ENCODE data around the gene IFRD1. TPM values are rescaled to one million over a fixed set of nuclear protein-coding genes. Genes with fewer than 3 reads are reported as not detected.

Gene IFRD1
- total RNA-seq, 3 donors from 2014 or later (not counting 1 experiment from before 2014, with no cell fraction given): 244 to 278 (median 261) TPM

DNA sequence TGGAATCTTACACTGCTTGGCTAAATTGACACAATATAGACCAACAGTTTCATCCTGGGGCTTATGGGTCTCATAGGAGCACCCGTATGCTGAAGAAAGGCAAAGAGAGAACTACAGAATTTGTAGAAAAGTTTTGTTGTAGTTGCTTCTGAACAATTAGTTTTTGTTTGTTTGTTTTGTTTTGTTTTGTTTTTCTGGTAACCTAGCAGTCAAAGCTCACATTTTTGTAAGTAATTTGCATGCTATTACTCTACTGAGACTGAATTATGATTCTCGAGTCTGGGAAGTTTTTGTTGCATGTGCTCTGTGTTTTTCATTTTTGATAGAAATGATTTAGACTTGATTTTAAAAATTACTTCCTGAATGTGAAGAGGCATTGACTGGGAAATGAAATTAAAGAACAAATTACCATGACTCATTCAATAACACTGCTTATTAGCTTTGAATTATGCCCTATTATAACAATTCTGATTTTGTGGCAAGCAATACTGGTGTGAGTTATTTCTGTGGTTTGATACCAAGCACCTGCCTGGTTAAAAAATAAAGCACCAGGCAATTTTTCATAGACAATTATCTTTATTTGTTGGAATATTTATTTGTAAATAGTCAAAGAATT, 31.0 kb downstream of the IFRD1 start:
- H3K27me3 ChIP-seq (ENCODE audit: control insufficient read depth, insufficient read depth, low read length): no peaks in the 10 kb centered on the region
- intact Hi-C loops (cut with micrococcal nuclease): no loop called here
- Mint-ChIP-seq H3K4me3 (no peak overlapping the region), H3K36me3 (peaks cover 13% of the 10 kb centered on the region), H3K9me3 (no peaks in the 10 kb centered on the region), H3K27ac (no peak overlapping the region), H3K27me3 (ENCODE audit: low read depth in 2 of 2) (no peaks in the 10 kb centered on the region), H3K4me1 (no peaks in the 10 kb centered on the region)
- TF ChIP-seq, protein P1, sequence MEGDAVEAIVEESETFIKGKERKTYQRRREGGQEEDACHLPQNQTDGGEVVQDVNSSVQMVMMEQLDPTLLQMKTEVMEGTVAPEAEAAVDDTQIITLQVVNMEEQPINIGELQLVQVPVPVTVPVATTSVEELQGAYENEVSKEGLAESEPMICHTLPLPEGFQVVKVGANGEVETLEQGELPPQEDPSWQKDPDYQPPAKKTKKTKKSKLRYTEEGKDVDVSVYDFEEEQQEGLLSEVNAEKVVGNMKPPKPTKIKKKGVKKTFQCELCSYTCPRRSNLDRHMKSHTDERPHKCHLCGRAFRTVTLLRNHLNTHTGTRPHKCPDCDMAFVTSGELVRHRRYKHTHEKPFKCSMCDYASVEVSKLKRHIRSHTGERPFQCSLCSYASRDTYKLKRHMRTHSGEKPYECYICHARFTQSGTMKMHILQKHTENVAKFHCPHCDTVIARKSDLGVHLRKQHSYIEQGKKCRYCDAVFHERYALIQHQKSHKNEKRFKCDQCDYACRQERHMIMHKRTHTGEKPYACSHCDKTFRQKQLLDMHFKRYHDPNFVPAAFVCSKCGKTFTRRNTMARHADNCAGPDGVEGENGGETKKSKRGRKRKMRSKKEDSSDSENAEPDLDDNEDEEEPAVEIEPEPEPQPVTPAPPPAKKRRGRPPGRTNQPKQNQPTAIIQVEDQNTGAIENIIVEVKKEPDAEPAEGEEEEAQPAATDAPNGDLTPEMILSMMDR (IDR thresholded peaks at IDR 0.05): no peak
- no peak overlapping the region for H3K27ac ChIP-seq (ENCODE audit: low read length)
- H3K9me3 ChIP-seq (ENCODE audit: control insufficient read depth, insufficient read depth, low read length): no peaks in the 10 kb centered on the region
- no peak overlapping the region for H3K4me3 ChIP-seq (ENCODE audit: low read length)
- H3K4me1 ChIP-seq (ENCODE audit: control insufficient read depth, insufficient read depth, low read length): no peaks in the 10 kb centered on the region
- ATAC-seq (no peak), DNase-seq (no peak)
- peaks cover 4% of the 10 kb centered on the region for H3K36me3 ChIP-seq (ENCODE audit: control insufficient read depth, insufficient read depth, low read length)
- WGBS (ENCODE audit: insufficient coverage): 100% methylated on average over 2 of the region's 2 CpGs

DNA sequence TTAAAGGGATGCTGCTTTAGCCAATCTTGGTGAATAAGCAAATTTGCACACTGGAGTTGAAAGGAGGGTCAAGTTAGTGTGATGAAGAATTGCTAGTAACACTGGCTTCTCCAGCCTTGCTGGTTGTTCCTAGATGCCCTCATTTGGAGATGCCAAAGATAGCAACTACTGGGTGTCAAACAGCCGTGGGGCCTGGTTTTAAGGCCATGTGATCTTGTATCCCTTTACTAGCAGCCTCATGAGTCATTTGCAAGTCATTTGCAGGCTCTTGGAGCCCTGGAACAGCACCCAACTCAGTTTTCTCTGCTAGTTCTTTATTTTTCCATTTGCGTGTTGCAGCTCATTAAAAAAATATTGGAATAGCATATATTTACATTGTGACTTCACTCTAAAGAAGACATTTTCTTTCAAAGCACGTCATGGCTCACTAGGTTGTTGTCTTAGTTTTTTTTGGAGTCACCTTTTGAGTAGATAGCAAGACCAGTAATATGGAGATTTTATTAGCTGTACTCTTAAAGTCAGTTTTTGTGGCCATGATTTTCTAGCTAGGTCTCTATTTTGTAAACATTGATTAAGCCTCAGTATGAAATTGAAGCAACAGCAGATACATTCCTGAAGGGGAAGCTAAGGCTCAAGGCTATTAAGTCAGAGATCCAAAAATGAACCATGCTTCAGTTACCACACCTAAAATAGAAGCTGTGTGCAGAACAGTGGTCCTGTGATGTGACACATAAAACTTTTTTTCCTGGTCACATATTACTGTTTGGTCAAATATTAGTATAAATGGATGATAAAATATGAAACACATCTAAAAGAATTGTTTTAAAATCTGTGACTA, 31.8 kb downstream of the IFRD1 start:
- H3K36me3 Mint-ChIP-seq: peaks cover 13% of the 10 kb centered on the region
- H3K27ac Mint-ChIP-seq: no peak overlapping the region
- H3K4me1 Mint-ChIP-seq: no peaks in the 10 kb centered on the region
- TF ChIP-seq, protein P1 (IDR thresholded peaks at IDR 0.05): no peak
- ATAC-seq (no peak), DNase-seq (no peak)
- H3K4me1 ChIP-seq (ENCODE audit: control insufficient read depth, insufficient read depth, low read length): no peaks in the 10 kb centered on the region
- no peaks in the 10 kb centered on the region for H3K27me3 Mint-ChIP-seq (ENCODE audit: low read depth in 2 of 2)
- no peak overlapping the region for H3K4me3 Mint-ChIP-seq
- 71% methylated on average over 2 of the region's 3 CpGs for WGBS (ENCODE audit: insufficient coverage)
- no peaks in the 10 kb centered on the region for H3K9me3 ChIP-seq (ENCODE audit: control insufficient read depth, insufficient read depth, low read length)
- no peak overlapping the region for H3K4me3 ChIP-seq (ENCODE audit: low read length)
- no peak overlapping the region for H3K27ac ChIP-seq (ENCODE audit: low read length)
- H3K36me3 ChIP-seq (ENCODE audit: control insufficient read depth, insufficient read depth, low read length): peaks cover under 1% of the 10 kb centered on the region
- intact Hi-C loops (cut with micrococcal nuclease): no loop called here
- H3K9me3 Mint-ChIP-seq: no peaks in the 10 kb centered on the region
- no peaks in the 10 kb centered on the region for H3K27me3 ChIP-seq (ENCODE audit: control insufficient read depth, insufficient read depth, low read length)

DNA sequence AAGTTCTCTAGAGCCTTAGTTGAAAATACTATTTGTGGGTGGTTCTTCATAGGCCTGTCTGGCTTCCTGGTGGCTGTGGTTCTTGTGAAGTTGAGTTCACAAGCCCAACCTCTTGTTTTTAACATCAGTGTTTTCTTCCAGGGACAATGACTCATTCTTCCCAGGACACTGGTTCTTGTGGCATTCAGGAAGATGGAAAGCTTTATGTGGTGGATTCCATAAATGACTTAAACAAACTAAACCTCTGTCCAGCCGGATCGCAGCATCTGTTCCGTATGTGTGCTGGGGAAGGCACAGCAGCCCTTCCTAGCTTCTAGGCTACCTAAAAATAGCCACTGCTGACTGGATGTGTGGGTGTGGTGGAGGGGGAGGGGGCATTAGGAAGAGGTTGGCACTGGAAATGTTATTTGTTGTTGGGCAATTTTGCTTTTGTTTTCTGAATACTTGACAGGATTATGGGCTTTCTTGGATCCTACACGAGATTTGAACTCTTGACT, 34.5 kb downstream of the IFRD1 start:
- Mint-ChIP-seq H3K4me1 (no peaks in the 10 kb centered on the region), H3K27ac (no peak overlapping the region), H3K27me3 (ENCODE audit: low read depth in 2 of 2) (no peaks in the 10 kb centered on the region), H3K4me3 (no peak overlapping the region), H3K9me3 (no peaks in the 10 kb centered on the region), H3K36me3 (no peaks in the 10 kb centered on the region)
- Histone ChIP-seq H3K27me3 (ENCODE audit: control insufficient read depth, insufficient read depth, low read length) (no peaks in the 10 kb centered on the region), H3K27ac (ENCODE audit: low read length) (no peak overlapping the region), H3K36me3 (ENCODE audit: control insufficient read depth, insufficient read depth, low read length) (no peaks in the 10 kb centered on the region), H3K9me3 (ENCODE audit: control insufficient read depth, insufficient read depth, low read length) (no peaks in the 10 kb centered on the region), H3K4me1 (ENCODE audit: control insufficient read depth, insufficient read depth, low read length) (no peaks in the 10 kb centered on the region), H3K4me3 (ENCODE audit: low read length) (no peak overlapping the region)
- WGBS (ENCODE audit: insufficient coverage): 93% methylated on average over 4 of the region's 4 CpGs
- no peak for DNase-seq
- ATAC-seq: no peak
- intact Hi-C loops (cut with micrococcal nuclease): no loop called here
- TF ChIP-seq, protein P1 (IDR thresholded peaks at IDR 0.05): no peak

Measured in natural killer cell (primary cell).